ENCODE data around the gene HIVEP2.

- TF ChIP-seq CTCF (IDR thresholded peaks at IDR 0.05) (no peak), POLR2A (IDR thresholded peaks at IDR 0.05) (no peak), EP300 (IDR thresholded peaks at IDR 0.05) (no peak)
These were observed 48.2 kb downstream of the HIVEP2 start for GRCh38 chr6:142896732-142897131.
